ENCODE results near the gene TTC7B. TPM values are rescaled to one million over a fixed set of nuclear protein-coding genes. Genes with fewer than 3 reads are reported as not detected.

TTC7B gene
- total and polyA plus RNA-seq, 2 experiments from 2014 or later: 7.9 to 28.6 TPM

- no peak overlapping the region for H3K27ac ChIP-seq (ENCODE audit: low read depth)
- H3K9me3 Mint-ChIP-seq: no peaks in the 10 kb centered on the region
- no peaks in the 10 kb centered on the region; the same call in 2 of the 3 replicates for H3K36me3 Mint-ChIP-seq (ENCODE audit: low read depth)
- H3K4me3 Mint-ChIP-seq: no peak overlapping the region
- H3F3A ChIP-seq (replicated peaks; ENCODE audit: low read depth): no peaks in the 10 kb centered on the region
- H3K4me1 ChIP-seq (ENCODE audit: insufficient read depth): no peaks in the 10 kb centered on the region
- H3K4me1 Mint-ChIP-seq: peaks cover 19% of the 10 kb centered on the region
- ATAC-seq: no peak
- H3K27me3 Mint-ChIP-seq (ENCODE audit: insufficient read depth, low read depth, poor library complexity): no peaks in the 10 kb centered on the region
- peaks cover 5% of the 10 kb centered on the region; the same call in 1 of the 2 replicates for H3K9me2 ChIP-seq (ENCODE audit: insufficient read depth)
- no peaks in the 10 kb centered on the region for H3K27me3 ChIP-seq (ENCODE audit: insufficient read depth)
- H4K20me1 ChIP-seq (replicated peaks; ENCODE audit: insufficient read depth): no peaks in the 10 kb centered on the region
- no peak overlapping the region for H3K4me2 ChIP-seq
- H3K79me2 ChIP-seq (replicated peaks; ENCODE audit: insufficient read depth): no peaks in the 10 kb centered on the region
- no peak for TF ChIP-seq EZH2 (IDR thresholded peaks at IDR 0.05; ENCODE audit: low read depth, unreplicated experiment)
- no peak for TF ChIP-seq ETS1 (IDR thresholded peaks at IDR 0.05)
- TF ChIP-seq ZNF114 (CRISPR knock-in tag; IDR thresholded peaks at IDR 0.05): no peak
- TF ChIP-seq ZNF462 (CRISPR knock-in tag; IDR thresholded peaks at IDR 0.05): no peak
- no peak overlapping the region for H2AFZ ChIP-seq
- no peak overlapping the region for H3K4me3 ChIP-seq
- no peak for DNase-seq (ENCODE audit: low spot score)
- peak overlapping the region; percentile 36; the same call in 1 of the 2 replicates for H3K27ac Mint-ChIP-seq
- no peaks in the 10 kb centered on the region for H3K36me3 ChIP-seq (ENCODE audit: insufficient read depth)
Measured at GRCh38 chr14:90678846-90679362, 137.3 kb downstream of the TTC7B start.

- peaks cover 5% of the 10 kb centered on the region; the same call in 1 of the 2 replicates for H3K9me2 ChIP-seq (ENCODE audit: insufficient read depth)
- no peaks in the 10 kb centered on the region for H4K20me1 ChIP-seq (replicated peaks; ENCODE audit: insufficient read depth)
- H3K4me2 ChIP-seq: no peak overlapping the region
- H3K79me2 ChIP-seq (replicated peaks; ENCODE audit: insufficient read depth): no peaks in the 10 kb centered on the region
- peaks cover 19% of the 10 kb centered on the region for H3K4me1 Mint-ChIP-seq
- no peak overlapping the region for H3K27ac ChIP-seq (ENCODE audit: low read depth)
- H3K27ac Mint-ChIP-seq: no peak overlapping the region
- H3K4me3 ChIP-seq: no peak overlapping the region
- no peaks in the 10 kb centered on the region for H3F3A ChIP-seq (replicated peaks; ENCODE audit: low read depth)
- H3K4me1 ChIP-seq (ENCODE audit: insufficient read depth): no peaks in the 10 kb centered on the region
- H3K36me3 ChIP-seq (ENCODE audit: insufficient read depth): no peaks in the 10 kb centered on the region
- no peaks in the 10 kb centered on the region; the same call in 2 of the 3 replicates for H3K36me3 Mint-ChIP-seq (ENCODE audit: low read depth)
- no peak overlapping the region for H3K4me3 Mint-ChIP-seq
- ATAC-seq: no peak
- H3K27me3 Mint-ChIP-seq (ENCODE audit: insufficient read depth, low read depth, poor library complexity): no peaks in the 10 kb centered on the region
- H3K9me3 Mint-ChIP-seq: no peaks in the 10 kb centered on the region
- no peak overlapping the region for H2AFZ ChIP-seq
- no peak for DNase-seq (ENCODE audit: low spot score)
- no peaks in the 10 kb centered on the region for H3K27me3 ChIP-seq (ENCODE audit: insufficient read depth)
- TF ChIP-seq EZH2phosphoT487 (IDR thresholded peaks at IDR 0.05; ENCODE audit: unreplicated experiment) (no peak), ETS1 (IDR thresholded peaks at IDR 0.05) (no peak), CTCF (conservative IDR thresholded peaks at IDR 0.05; ENCODE audit: low read depth in 2 of 2) (no peak), EZH2 (IDR thresholded peaks at IDR 0.05; ENCODE audit: low read depth, unreplicated experiment) (no peak), ZNF114 (CRISPR knock-in tag; IDR thresholded peaks at IDR 0.05) (no peak), POLR2AphosphoS5 (IDR thresholded peaks at IDR 0.05; ENCODE audit: low read depth) (no peak)
Measured at GRCh38 chr14:90678420-90678819, 137.8 kb downstream of the TTC7B start.

Data from GM23338 (cell line).